ENCODE results near the gene TPSAB1. TPM values are rescaled to one million over a fixed set of nuclear protein-coding genes. Genes with fewer than 3 reads are reported as not detected.
"Not testable (repeated sequence)": the region's sequence is repeated elsewhere in the genome, so short reads cannot be mapped to it uniquely, and the experiment has no call there.

TPSAB1 gene
- total and polyA plus RNA-seq, 4 donors = 10.1 to 129 (median 89.3) TPM; not detected in 1

- Histone ChIP-seq H3K36me3 (ENCODE audit: control insufficient read depth in 4 of 4, insufficient read depth in 4 of 4, low read length in 4 of 4) (no peaks in the 10 kb centered on the region), H3K27ac (ENCODE audit: low read depth in 1 of 2, low read length in 1 of 2) (no peak overlapping the region), H3K9ac (ENCODE audit: insufficient read depth in 1 of 2, low read length in 2 of 2) (no peak overlapping the region), H3K9me3 (ENCODE audit: control insufficient read depth in 4 of 4, insufficient read depth in 3 of 4, low read length in 3 of 4) (peaks cover 0 to 3% (median 0%) of the 10 kb centered on the region in 4 donors), H3K4me1 (ENCODE audit: control insufficient read depth in 5 of 5, insufficient read depth in 5 of 5, low read length in 5 of 5) (no peaks in the 10 kb centered on the region), H3K4me3 (no peak overlapping the region), H3K27me3 (ENCODE audit: control insufficient read depth in 3 of 3, insufficient read depth in 3 of 3, low read length in 2 of 3) (peaks cover 0 to 14% (median 0%) of the 10 kb centered on the region in 3 donors)
- ATAC-seq (ENCODE audit: insufficient read depth, low FRiP score) (no peak), DNase-seq (no peak)
- WGBS, 2 donors = 54 to 60% methylated on average over 10 to 12 of the region's 12 CpGs
- TF ChIP-seq CTCF (IDR thresholded peaks at IDR 0.05; ENCODE audit: control extremely low read depth, extremely low read depth) = no peak
These were observed 4.4 kb downstream of the TPSAB1 start for GRCh38 chr16:1244881-1245280.

- H3K27ac ChIP-seq (ENCODE audit: low read depth in 1 of 2, low read length in 1 of 2) = no peak overlapping the region
- no peak overlapping the region for H3K4me3 ChIP-seq
- no peak for TF ChIP-seq CTCF (IDR thresholded peaks at IDR 0.05; ENCODE audit: control extremely low read depth, extremely low read depth)
- WGBS, 2 donors = 32 to 36% methylated on average over 22 of the region's 22 CpGs
- H3K27me3 ChIP-seq (ENCODE audit: control insufficient read depth in 3 of 3, insufficient read depth in 3 of 3, low read length in 2 of 3) = peaks cover 0 to 14% (median 0%) of the 10 kb centered on the region in 3 donors
- no peaks in the 10 kb centered on the region for H3K36me3 ChIP-seq (ENCODE audit: control insufficient read depth in 4 of 4, insufficient read depth in 4 of 4, low read length in 4 of 4)
- H3K9ac ChIP-seq (ENCODE audit: insufficient read depth in 1 of 2, low read length in 2 of 2) = no peak overlapping the region
- no peaks in the 10 kb centered on the region for H3K4me1 ChIP-seq (ENCODE audit: control insufficient read depth in 5 of 5, insufficient read depth in 5 of 5, low read length in 5 of 5)
- no peak for ATAC-seq (ENCODE audit: insufficient read depth, low FRiP score)
- no peak for DNase-seq
- peaks cover 0 to 3% (median 0%) of the 10 kb centered on the region in 4 donors for H3K9me3 ChIP-seq (ENCODE audit: control insufficient read depth in 4 of 4, insufficient read depth in 3 of 4, low read length in 3 of 4)
These were observed 5.0 kb downstream of the TPSAB1 start for GRCh38 chr16:1245452-1246020.

- not testable (repeated sequence) for ATAC-seq (ENCODE audit: insufficient read depth, low FRiP score); H3K27ac ChIP-seq (ENCODE audit: low read depth in 1 of 2, low read length in 1 of 2); H3K36me3 ChIP-seq (ENCODE audit: control insufficient read depth in 4 of 4, insufficient read depth in 4 of 4, low read length in 4 of 4); H3K9ac ChIP-seq (ENCODE audit: insufficient read depth in 1 of 2, low read length in 2 of 2); DNase-seq; H3K9me3 ChIP-seq (ENCODE audit: control insufficient read depth in 4 of 4, insufficient read depth in 3 of 4, low read length in 3 of 4); H3K4me3 ChIP-seq; H3K4me1 ChIP-seq (ENCODE audit: control insufficient read depth in 5 of 5, insufficient read depth in 5 of 5, low read length in 5 of 5)
- peaks cover 0 to 14% (median 0%) of the 10 kb centered on the region in 3 donors for H3K27me3 ChIP-seq (ENCODE audit: control insufficient read depth in 3 of 3, insufficient read depth in 3 of 3, low read length in 2 of 3)
- WGBS, 2 donors = 90 to 92% methylated on average over 12 to 13 of the region's 14 CpGs
These were observed 7.5 kb downstream of the TPSAB1 start for GRCh38 chr16:1247903-1248537.

GRCh38 chr16:1249031-1249755 is 8.7 kb downstream of the TPSAB1 start:
- WGBS, 2 donors = 66 to 68% methylated on average over 4 to 5 of the region's 43 CpGs
- peak; percentile 62 for ATAC-seq (ENCODE audit: insufficient read depth, low FRiP score)
- not testable (repeated sequence) for H3K9me3 ChIP-seq (ENCODE audit: control insufficient read depth in 4 of 4, insufficient read depth in 3 of 4, low read length in 3 of 4); H3K4me1 ChIP-seq (ENCODE audit: control insufficient read depth in 5 of 5, insufficient read depth in 5 of 5, low read length in 5 of 5); H3K9ac ChIP-seq (ENCODE audit: insufficient read depth in 1 of 2, low read length in 2 of 2); H3K27ac ChIP-seq (ENCODE audit: low read depth in 1 of 2, low read length in 1 of 2); H3K4me3 ChIP-seq; DNase-seq; H3K36me3 ChIP-seq (ENCODE audit: control insufficient read depth in 4 of 4, insufficient read depth in 4 of 4, low read length in 4 of 4)
- H3K27me3 ChIP-seq (ENCODE audit: control insufficient read depth in 3 of 3, insufficient read depth in 3 of 3, low read length in 2 of 3) = peaks cover 0 to 14% (median 0%) of the 10 kb centered on the region in 3 donors

GRCh38 chr16:1253701-1254364 is 13.3 kb downstream of the TPSAB1 start:
- not testable (repeated sequence) for H3K27me3 ChIP-seq (ENCODE audit: control insufficient read depth in 3 of 3, insufficient read depth in 3 of 3, low read length in 2 of 3); DNase-seq; H3K9ac ChIP-seq (ENCODE audit: insufficient read depth in 1 of 2, low read length in 2 of 2); H3K36me3 ChIP-seq (ENCODE audit: control insufficient read depth in 4 of 4, insufficient read depth in 4 of 4, low read length in 4 of 4); H3K27ac ChIP-seq (ENCODE audit: low read depth in 1 of 2, low read length in 1 of 2); H3K9me3 ChIP-seq (ENCODE audit: control insufficient read depth in 4 of 4, insufficient read depth in 3 of 4, low read length in 3 of 4); H3K4me1 ChIP-seq (ENCODE audit: control insufficient read depth in 5 of 5, insufficient read depth in 5 of 5, low read length in 5 of 5); ATAC-seq (ENCODE audit: insufficient read depth, low FRiP score); H3K4me3 ChIP-seq
- WGBS, 2 donors = no CpG with 5 or more reads among the region's 47 CpGs

GRCh38 chr16:1254821-1255220 is 14.3 kb downstream of the TPSAB1 start:
- H3K9ac ChIP-seq (ENCODE audit: insufficient read depth in 1 of 2, low read length in 2 of 2); H3K9me3 ChIP-seq (ENCODE audit: control insufficient read depth in 4 of 4, insufficient read depth in 3 of 4, low read length in 3 of 4); H3K36me3 ChIP-seq (ENCODE audit: control insufficient read depth in 4 of 4, insufficient read depth in 4 of 4, low read length in 4 of 4); H3K4me3 ChIP-seq; H3K27ac ChIP-seq (ENCODE audit: low read depth in 1 of 2, low read length in 1 of 2); H3K4me1 ChIP-seq (ENCODE audit: control insufficient read depth in 5 of 5, insufficient read depth in 5 of 5, low read length in 5 of 5); DNase-seq; ATAC-seq (ENCODE audit: insufficient read depth, low FRiP score): not testable (repeated sequence)
- WGBS, 2 donors = 80 to 88% methylated on average over 2 to 3 of the region's 3 CpGs
- peaks cover 1 to 13% (median 4%) of the 10 kb centered on the region in 3 donors for H3K27me3 ChIP-seq (ENCODE audit: control insufficient read depth in 3 of 3, insufficient read depth in 3 of 3, low read length in 2 of 3)
